ENCODE measurements around the gene NUCB1. TPM values are rescaled to one million over a fixed set of nuclear protein-coding genes. Genes with fewer than 3 reads are reported as not detected.
"Not testable (repeated sequence)": the region's sequence is repeated elsewhere in the genome, so short reads cannot be mapped to it uniquely, and the experiment has no call there.

NUCB1 gene
- total RNA-seq, 1 donor from 2014 or later: 250 TPM

DNA sequence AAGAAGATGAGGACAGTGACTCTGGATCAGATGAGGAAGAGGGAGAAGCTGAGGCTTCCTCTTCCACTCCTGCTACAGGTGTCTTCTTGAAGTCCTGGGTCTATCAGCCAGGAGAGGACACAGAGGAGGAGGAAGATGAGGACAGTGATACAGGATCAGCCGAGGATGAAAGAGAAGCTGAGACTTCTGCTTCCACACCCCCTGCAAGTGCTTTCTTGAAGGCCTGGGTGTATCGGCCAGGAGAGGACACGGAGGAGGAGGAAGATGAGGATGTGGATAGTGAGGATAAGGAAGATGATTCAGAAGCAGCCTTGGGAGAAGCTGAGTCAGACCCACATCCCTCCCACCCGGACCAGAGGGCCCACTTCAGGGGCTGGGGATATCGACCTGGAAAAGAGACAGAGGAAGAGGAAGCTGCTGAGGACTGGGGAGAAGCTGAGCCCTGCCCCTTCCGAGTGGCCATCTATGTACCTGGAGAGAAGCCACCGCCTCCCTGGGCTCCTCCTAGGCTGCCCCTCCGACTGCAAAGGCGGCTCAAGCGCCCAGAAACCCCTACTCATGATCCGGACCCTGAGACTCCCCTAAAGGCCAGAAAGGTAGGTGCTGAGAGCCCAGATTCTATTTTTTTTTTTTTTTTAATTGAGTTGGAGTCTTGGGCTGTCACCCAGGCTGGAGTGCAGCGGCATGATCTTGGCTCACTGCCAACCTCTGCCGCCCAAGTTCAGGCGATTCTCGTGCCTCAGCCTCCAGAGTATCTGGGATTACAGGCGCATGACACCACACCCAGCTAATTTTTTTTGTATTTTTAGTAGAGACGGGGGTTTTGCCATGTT is 25.6 kb upstream of the NUCB1 start:
- DNase-seq (ENCODE audit: low read depth): no peak

GRCh38 chr19:48876043-48876981 is 23.8 kb upstream of the NUCB1 start:
- H3K4me3 ChIP-seq (ENCODE audit: low read depth, low read length): peak overlapping the region; percentile 100
- DNase-seq (ENCODE audit: low read depth): not testable (repeated sequence)

More for the DNA sequence above, 25.6 kb upstream of the NUCB1 start:
- peak overlapping the region; percentile 100 for H3K4me3 ChIP-seq (ENCODE audit: low read depth, low read length)
- TF ChIP-seq CTCF (conservative IDR thresholded peaks at IDR 0.05; ENCODE audit: low read depth, low read length): no peak

DNA sequence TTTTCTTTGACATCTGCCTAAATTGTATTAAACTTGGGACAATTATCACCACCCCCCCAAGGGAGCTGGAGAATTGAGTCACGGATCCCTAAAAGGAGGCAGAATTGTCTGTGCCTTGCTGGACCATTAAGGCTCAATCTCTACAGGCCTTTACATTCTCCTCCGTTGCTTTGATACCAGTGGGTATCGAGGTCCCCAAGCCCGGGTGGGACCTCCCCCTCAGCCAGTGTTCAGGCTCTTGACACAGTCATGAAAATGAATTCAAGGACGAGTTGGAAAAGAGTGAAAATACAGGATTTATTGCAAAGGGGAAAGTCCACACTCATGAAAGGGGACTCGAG is 22.3 kb upstream of the NUCB1 start:
- no peak overlapping the region for H3K4me3 ChIP-seq (ENCODE audit: low read depth, low read length)
- DNase-seq (ENCODE audit: low read depth): no peak
- TF ChIP-seq CTCF (conservative IDR thresholded peaks at IDR 0.05; ENCODE audit: low read depth, low read length): no peak

DNA sequence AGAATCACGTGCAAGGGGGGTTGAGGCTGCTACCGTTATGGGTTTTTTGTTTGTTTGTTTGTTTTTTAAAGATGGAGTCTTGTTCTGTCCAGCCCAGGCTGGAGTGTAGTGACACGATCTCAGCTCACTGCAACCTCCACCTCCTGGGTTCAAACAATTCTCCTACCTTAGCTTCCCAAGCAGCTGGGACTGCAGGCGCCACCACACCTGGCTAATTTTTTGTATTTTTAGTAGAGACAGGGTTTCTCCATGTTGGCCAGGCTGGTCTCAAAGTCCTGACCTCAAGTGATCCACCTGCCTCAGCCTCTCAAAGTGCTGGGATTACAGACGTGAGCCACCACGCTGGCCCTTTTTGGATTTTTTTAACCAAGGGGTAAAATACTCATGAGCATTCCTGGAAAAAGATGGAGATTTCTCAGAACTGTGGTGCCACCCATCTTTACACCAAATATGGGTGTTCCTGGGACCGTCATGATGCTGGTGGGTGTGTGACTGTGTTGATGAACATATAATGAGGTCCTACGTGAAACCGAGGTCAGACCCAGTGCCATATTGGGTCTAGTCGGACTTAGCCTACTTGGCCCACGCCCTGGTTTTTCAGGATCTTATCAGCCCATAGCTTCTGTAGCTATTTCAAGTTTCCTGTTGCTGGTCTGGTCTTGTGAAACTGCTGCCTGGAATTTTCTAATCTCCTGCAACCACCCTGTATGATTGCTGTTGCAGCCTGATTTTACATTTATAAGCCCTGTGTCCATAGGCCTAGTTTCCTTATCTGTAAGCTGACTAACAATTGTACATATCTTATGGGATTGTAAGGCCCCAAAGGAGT is 21.7 kb upstream of the NUCB1 start:
- DNase-seq (ENCODE audit: low read depth): no peak
- no peak overlapping the region for H3K4me3 ChIP-seq (ENCODE audit: low read depth, low read length)
- TF ChIP-seq CTCF (conservative IDR thresholded peaks at IDR 0.05; ENCODE audit: low read depth, low read length): no peak

- H3K4me3 ChIP-seq (ENCODE audit: low read depth, low read length): no peak overlapping the region
- DNase-seq (ENCODE audit: low read depth): no peak
- no peak for TF ChIP-seq CTCF (conservative IDR thresholded peaks at IDR 0.05; ENCODE audit: low read depth, low read length)
These were observed 21.0 kb upstream of the NUCB1 start for GRCh38 chr19:48879025-48879637.

- not testable (repeated sequence) for H3K4me3 ChIP-seq (ENCODE audit: low read depth, low read length); DNase-seq (ENCODE audit: low read depth)
These were observed 20.4 kb upstream of the NUCB1 start for GRCh38 chr19:48879696-48880095.

DNA sequence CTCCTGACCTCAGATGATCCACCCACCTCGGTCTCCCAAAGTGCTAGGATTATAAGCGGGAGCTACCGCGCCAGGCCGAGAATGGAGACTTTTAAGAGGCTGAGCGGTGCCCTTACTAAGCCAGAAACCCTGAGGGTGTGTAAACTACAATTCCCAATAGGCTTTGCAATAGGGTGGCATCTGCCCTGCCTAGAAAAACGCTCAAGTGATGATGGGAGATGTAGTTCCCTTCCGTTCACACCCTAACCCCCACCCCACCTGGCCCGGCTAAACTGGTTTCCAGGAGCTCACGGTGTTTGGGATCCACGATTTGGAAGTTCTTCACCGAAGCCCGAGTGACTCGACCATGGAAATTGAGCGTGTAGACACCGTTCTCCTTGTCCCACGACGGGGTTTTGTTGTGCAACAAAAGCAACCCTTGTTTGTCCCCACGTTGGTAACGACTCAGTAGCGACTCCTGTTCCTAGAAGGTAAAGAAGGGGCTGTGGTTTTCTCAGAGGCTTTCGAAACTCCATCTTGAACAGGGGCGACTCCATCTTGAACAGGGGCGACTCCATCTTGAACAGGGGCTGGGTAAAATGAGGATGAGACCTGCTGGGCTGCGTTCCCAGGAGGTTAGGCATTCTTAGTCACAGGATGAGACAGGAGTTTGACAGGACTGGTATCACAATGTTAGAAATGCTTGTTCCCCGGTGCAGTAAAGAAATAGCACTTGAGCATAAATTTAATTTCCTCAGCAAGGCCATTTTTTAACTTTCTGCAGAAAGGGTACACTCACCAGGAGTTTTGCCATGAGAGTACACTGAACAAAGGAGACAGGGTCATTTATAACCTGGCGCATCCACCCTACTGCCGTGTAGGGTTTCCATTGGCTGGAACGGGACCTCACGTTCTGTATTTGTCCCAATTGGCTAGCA is 18.1 kb upstream of the NUCB1 start:
- no peak for TF ChIP-seq CTCF (conservative IDR thresholded peaks at IDR 0.05; ENCODE audit: low read depth, low read length)
- no peak for DNase-seq (ENCODE audit: low read depth)
- no peak overlapping the region for H3K4me3 ChIP-seq (ENCODE audit: low read depth, low read length)

All from epithelial cell of proximal tubule (primary cell).